GM18519 (cell line): ENCODE results near the gene RBFOX1.

ENCODE experiments used
- ATAC-seq: cut with Tn5 transposase; IDR thresholded peaks from one replicate; pipeline ENCODE4 v1.9.1; 2021; ENCODE audit warnings: mild to moderate bottlenecking, moderate library complexity; ENCODE audit not compliant: unreplicated experiment, low FRiP score

Gene RBFOX1

GRCh38 chr16:7508656-7509055 is 176.0 kb downstream of the RBFOX1 start:
- no peak for ATAC-seq

DNA sequence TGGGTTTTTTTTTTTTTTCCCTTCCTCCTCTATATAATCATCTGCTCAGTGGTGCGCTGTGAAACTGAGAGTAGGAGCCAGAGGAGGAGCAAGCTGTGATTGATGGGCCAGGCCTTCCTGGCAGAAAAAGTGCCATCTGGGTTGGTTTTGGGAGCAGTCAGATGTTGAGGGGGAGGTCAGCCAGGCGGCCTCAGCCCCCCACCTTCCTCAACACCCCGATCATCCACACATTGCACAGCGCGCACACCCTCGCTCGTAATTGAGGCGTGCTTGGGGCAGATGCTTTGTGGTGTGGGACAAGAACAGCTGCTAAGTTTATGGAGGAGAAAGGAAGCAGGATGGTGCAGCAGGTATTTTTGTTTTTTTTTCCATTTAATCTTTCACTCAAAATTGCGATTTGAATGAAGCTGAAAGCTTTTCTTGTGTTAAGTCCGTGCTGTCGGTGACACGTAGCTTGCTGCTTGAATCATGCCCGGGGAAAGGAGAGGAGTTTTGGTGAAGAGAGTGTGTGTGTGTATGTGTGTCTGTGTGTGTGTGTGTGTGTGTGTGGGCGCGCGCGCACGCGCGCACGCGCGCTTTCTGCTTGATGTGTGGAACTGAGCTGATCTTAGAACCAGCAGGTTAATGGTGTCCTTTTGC is 177.4 kb downstream of the RBFOX1 start:
- ATAC-seq = no peak

- no peak for ATAC-seq
These were observed 179.1 kb downstream of the RBFOX1 start for GRCh38 chr16:7511549-7512260.

GRCh38 chr16:7512503-7512902 is 179.9 kb downstream of the RBFOX1 start:
- no peak for ATAC-seq

GRCh38 chr16:7513429-7513828 is 180.8 kb downstream of the RBFOX1 start:
- ATAC-seq = no peak

- no peak for ATAC-seq
These were observed 182.9 kb downstream of the RBFOX1 start for GRCh38 chr16:7515543-7515942.

DNA sequence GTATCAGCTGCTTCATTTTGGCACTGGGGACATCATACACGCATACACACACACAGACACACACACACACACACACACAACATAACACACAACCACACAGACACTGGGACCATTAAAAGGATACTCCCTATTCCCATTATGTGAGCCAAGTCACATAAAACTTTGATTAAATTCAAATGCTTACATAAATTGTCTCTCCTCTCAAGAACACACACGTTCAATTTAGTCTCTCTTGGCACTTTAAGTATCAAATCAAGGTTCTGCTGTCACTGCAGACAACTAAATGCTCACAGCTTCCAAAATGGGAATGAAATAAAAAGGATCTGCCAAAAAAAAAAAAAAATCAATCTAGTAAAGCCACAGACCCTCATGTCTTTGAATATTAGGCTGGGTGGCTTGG is 184.9 kb downstream of the RBFOX1 start:
- ATAC-seq = no peak

DNA sequence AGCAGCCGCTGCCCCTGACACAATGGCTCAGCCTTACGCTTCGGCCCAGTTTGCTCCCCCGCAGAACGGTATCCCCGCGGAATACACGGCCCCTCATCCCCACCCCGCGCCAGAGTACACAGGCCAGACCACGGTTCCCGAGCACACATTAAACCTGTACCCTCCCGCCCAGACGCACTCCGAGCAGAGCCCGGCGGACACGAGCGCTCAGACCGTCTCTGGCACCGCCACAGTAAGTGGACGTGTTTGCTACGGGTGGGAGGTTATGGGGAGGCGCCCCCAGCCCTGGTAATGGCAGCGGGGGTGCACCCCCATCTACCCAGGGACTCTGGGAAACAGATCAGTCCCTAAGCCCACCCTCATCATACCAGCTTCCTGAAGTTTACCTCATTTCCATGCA is 185.5 kb downstream of the RBFOX1 start:
- no peak for ATAC-seq

DNA sequence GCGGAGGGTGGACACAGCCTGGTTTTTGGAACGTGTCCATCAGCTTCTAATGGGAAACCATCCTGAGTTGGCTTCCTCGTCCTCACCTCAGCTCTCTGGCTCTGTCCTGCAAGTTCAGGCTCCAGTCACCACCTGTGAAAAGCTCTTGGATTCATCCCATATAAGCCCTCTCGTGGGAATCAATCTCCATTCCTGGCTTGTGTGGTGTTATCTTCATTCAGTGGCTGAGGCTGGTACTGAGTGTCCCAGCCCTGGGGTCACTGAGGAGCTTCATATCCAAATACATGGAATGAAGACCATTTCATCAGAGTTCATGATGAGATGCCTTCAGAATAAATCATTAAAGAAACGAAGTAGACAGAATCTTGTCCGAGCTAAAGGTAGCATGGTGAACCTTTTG is 189.2 kb downstream of the RBFOX1 start:
- ATAC-seq = no peak

DNA sequence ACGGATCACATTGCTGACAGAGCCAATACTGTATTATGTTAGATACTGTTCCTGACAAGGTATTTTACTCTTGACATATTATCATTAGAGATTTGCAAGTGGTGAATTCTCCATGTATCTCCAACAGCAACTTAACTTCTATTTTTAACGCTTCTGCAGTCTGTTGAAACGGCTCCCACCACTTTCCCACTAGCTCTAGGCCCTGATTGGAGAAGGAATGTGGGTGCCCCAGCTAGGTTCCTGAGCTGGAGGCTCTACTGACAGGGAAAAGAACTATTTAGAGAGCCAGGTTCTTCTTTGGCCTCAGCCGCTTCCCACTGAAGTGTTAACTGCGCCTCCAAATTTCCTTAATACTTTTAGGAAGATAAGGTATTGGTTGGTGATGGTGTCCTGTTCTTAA is 191.8 kb downstream of the RBFOX1 start:
- no peak for ATAC-seq

DNA sequence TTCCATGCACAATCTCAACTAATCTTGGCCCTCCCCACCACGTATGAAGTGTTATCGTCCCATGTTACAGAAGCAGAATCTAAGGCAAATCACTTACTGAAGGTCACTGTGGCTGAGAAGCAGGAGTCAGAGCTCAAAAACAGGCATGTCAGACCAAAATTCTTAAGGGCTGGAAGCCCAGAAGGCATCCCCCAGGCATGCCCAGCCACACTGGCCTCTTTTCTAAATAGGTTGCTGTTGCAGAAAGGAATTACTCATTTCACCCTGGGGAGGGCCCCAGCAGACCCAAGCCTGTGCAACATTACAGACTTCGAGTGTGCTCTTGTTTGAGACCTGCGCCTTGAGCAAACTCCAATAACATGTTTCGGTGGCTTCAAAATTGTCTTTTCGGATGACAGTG is 194.1 kb downstream of the RBFOX1 start:
- ATAC-seq = no peak

DNA sequence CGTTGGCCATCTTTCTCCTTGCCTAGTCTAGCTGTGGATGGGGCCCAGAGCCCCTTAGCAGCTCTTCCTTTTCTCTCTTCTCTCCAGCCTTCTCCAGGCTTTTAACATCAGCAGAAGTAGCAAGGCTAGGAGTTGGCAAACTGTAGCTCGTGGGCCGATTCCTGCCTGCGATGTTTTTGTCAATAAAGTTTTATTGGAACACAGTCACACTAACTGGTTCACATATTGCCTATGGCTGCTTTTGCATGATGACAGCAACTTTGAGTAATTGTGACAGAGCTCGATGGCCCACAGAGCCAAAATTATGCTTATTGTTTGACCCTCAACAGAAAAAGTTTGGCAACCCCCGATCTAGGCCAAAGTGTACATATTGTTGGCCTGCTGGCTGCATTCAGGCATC is 199.9 kb downstream of the RBFOX1 start:
- ATAC-seq = no peak

DNA sequence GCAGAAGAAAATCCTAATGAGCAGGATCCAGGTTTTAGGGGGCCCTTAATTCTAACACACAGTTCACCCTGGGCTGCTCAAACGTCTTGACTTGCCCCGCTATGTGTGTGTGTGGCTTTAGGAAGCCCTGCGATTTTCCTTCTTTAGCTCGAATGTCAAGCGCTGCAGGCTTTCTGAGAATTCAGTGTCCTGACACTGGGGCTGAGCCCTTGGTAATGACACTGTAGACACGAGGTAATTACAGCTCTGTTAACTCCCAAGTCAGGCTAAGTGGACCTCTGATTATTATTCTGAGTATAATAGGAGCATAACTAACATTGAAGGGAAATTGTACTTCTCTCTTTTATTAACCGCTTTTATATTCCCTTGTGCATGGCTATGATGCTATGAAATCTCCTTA is 202.1 kb downstream of the RBFOX1 start:
- ATAC-seq = no peak

- ATAC-seq = no peak
These were observed 208.4 kb downstream of the RBFOX1 start for GRCh38 chr16:7541026-7541425.

DNA sequence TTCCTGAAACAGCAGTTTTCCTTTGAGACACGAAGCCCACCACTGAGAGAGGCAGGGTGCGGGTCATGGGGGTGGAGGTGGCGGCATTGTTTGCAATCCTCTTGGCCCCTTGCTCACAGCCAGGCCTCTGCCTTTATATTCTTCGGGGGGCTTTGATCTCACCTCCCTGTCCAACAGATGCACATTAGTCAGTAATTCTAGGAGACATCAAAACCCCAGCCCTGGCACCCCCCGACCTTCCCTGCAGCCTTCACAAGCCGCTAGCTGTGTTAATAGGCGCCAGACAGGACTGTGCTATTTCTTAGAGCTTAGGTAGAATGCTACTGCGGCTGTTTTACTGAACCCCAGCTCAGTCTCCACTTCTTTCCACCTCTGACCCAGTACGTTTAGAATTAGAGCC is 212.6 kb downstream of the RBFOX1 start:
- no peak for ATAC-seq

DNA sequence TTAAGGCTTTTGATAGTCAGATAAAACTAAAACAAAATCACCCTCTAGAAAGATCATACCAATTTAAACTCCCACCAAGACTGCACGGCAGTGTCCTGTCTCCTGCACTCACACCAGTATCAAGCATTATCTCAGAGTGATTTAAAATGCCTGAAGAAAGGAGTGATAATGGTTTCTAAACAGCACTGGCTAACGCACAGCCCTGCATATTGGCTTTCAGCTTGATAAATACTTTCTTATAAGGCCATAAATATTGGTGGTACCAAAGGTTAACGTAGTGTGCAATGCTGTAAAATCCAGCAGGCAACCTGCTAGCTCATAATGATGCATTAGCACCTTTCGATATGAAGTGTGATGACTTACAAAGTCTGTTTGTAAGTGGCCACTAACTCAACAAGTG is 214.3 kb downstream of the RBFOX1 start:
- no peak for ATAC-seq

DNA sequence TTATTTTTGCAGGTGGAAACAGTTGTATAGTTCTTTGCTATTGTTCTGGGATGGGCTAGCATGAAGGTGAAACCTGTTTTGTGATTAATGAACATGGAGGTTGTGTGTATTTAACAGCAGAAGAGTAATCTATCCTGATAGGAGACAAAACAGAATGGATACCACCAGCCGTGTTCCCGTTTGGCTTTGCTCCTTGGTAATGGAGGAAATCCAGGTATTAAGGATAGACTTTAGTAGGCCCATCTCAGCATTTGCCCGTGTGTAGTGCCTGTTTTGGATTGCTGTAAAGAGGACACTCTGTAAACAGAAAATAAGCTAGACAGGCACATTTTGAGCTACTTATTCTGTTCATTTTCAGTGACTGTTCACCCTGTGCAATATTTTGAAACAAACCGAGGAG is 215.1 kb downstream of the RBFOX1 start:
- no peak for ATAC-seq

DNA sequence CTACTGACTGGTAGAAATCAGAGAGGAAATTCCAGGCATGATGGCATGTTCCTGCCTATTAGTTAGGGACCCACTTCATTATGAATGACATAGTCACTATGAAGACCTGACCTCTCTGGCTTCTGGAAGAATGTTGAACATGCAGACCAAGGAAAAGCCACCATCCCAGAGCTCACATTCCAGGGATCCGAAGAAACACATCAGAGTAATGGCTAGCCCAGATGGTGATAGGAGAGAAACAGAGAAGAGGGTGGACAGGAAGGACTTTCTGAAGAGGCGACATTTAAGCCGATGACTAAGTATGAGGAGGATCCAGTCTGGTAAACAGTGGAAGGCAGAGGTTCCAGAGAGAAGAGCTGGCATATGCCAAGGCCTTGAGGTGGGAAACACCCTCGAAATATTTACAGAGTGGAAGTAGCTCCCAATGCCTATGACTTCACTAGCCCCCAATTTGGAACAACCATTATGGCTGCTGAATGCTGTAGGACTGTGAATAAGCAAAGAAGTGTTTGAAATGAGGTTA is 216.2 kb downstream of the RBFOX1 start:
- ATAC-seq = no peak

GRCh38 chr16:7550096-7550495 is 217.5 kb downstream of the RBFOX1 start:
- ATAC-seq = no peak

GRCh38 chr16:7555459-7555858 is 222.8 kb downstream of the RBFOX1 start:
- no peak for ATAC-seq

- no peak for ATAC-seq
These were observed 229.3 kb downstream of the RBFOX1 start for GRCh38 chr16:7561908-7562405.

DNA sequence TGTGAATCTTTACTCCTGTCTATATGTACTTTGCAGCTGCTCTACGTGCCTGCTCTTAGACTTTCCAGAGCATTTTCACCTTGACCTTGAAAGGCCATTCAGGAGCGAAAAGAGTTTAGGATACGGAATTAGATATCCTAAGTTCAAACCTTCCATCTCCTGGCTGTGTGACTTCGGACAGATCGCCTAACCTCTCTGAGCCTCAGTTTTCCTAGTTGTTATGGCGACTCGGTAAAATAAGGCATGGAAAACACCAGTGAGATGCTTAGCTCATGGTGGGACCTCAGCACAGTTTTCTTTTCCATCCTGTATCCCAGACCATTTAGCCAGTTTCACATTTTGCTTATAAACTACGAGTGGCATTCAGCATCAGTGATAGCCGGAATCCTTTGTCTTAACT is 233.7 kb downstream of the RBFOX1 start:
- no peak for ATAC-seq
